Measurements from ENCODE around the gene RFX1.

GRCh38 chr19:13959141-13959961 lies 46.8 kb downstream of the RFX1 start:
- TF ChIP-seq EZH2 (IDR thresholded peaks at IDR 0.05; ENCODE audit: insufficient read depth, poor library complexity, severe bottlenecking) = no peak
- no peak for TF ChIP-seq EZH2phosphoT487 (IDR thresholded peaks at IDR 0.05; ENCODE audit: insufficient read depth, low read depth)

All from GM23248 (cell line).